Naive thymus-derived CD4-positive, alpha-beta T cell (primary cell): ENCODE measurements around the gene TH. TPM values are rescaled to one million over a fixed set of nuclear protein-coding genes. Genes with fewer than 3 reads are reported as not detected.

Experiments used
- ATAC-seq: fragments of 150-1000 bp; cut with Tn5 transposase; 2 replicates; pipeline ENCODE4 v1.10.0; 2021; ENCODE audit warnings: mild to moderate bottlenecking, moderate library complexity
- CTCF ChIA-PET: fragments of 350-600 bp; sonication (Branson Sonifier 250); formaldehyde crosslinking; loops from one replicate; lab custom pipeline; 2021; ENCODE audit warnings: antibody characterized with exemption; lab: Charles Lee
- POLR2A ChIA-PET: fragments of 350-600 bp; sonication (Branson Sonifier 250); formaldehyde crosslinking; loops from one replicate; lab custom pipeline; 2021; ENCODE audit warnings: antibody characterized with exemption, inconsistent platforms; lab: Charles Lee
- DNase-seq, 9 donors: peaks; one replicate each; pipeline versions ENCODE4 v3.0.0 to v3.0.0-alpha.2; 2020 to 2022; ENCODE audit warnings: mixed read lengths in 1 of 9
- H3K27ac ChIP-seq: one replicate; pipeline ENCODE4 v1.7.0; 2013; ENCODE audit warnings: mild to moderate bottlenecking, low read depth, low read length, moderate library complexity
- H3K27me3 ChIP-seq, 2 donors: one replicate each; pipeline ENCODE4 v1.7.0; 2013; ENCODE audit warnings: low read length in 2 of 2, mild to moderate bottlenecking in 2 of 2, moderate library complexity in 2 of 2; ENCODE audit not compliant: control insufficient read depth in 2 of 2, insufficient read depth in 2 of 2
- H3K36me3 ChIP-seq, 3 experiments: 1 replicate in 2 of 3; 2 replicates in 1 of 3; pipeline ENCODE4 v1.7.0; 2013; ENCODE audit warnings: low read length in 3 of 3, mild to moderate bottlenecking in 3 of 3, moderate library complexity in 1 of 3; ENCODE audit not compliant: insufficient read depth in 3 of 3, control insufficient read depth in 2 of 3
- H3K4me1 ChIP-seq, 2 donors: one replicate each; pipeline ENCODE4 v1.7.0; 2013; ENCODE audit warnings: low read length in 2 of 2, mild to moderate bottlenecking in 2 of 2, moderate library complexity in 1 of 2; ENCODE audit not compliant: control insufficient read depth in 2 of 2, insufficient read depth in 2 of 2
- H3K4me3 ChIP-seq: 2 replicates; pipeline ENCODE4 v1.7.0; 2013; ENCODE audit warnings: mild to moderate bottlenecking, low read length
- H3K9me3 ChIP-seq, 3 experiments: 1 replicate in 2 of 3; 2 replicates in 1 of 3; pipeline ENCODE4 v1.7.0; 2013; ENCODE audit warnings: low read length in 3 of 3; ENCODE audit not compliant: control insufficient read depth in 2 of 3
- H3K27ac Mint-ChIP-seq, 9 donors: one replicate each; pipeline ENCODE4 v1.8.0; 2020 to 2022; ENCODE audit warnings: mixed read lengths in 9 of 9, mild to moderate bottlenecking in 8 of 9, moderate library complexity in 5 of 9, inconsistent platforms in 2 of 9
- H3K27me3 Mint-ChIP-seq, 5 donors: one replicate each; pipeline ENCODE4 v1.8.0; 2021 to 2022; ENCODE audit warnings: mixed read lengths in 5 of 5, mild to moderate bottlenecking in 1 of 5
- H3K36me3 Mint-ChIP-seq, 5 donors: one replicate each; pipeline ENCODE4 v1.8.0; 2020 to 2022; ENCODE audit warnings: mixed read lengths in 5 of 5, mild to moderate bottlenecking in 3 of 5, inconsistent platforms in 1 of 5
- H3K4me1 Mint-ChIP-seq, 7 donors: one replicate each; pipeline ENCODE4 v1.8.0; 2020 to 2022; ENCODE audit warnings: mixed read lengths in 7 of 7, mild to moderate bottlenecking in 3 of 7, inconsistent platforms in 1 of 7
- H3K4me3 Mint-ChIP-seq, 10 donors: one replicate each; pipeline ENCODE4 v1.8.0; 2020 to 2022; ENCODE audit warnings: mild to moderate bottlenecking in 10 of 10, mixed read lengths in 10 of 10, moderate library complexity in 6 of 10, inconsistent platforms in 2 of 10
- H3K9me3 Mint-ChIP-seq, 11 donors: one replicate each; pipeline ENCODE4 v1.8.0; 2020 to 2022; ENCODE audit warnings: mixed read lengths in 11 of 11, mild to moderate bottlenecking in 4 of 11, inconsistent platforms in 1 of 11, moderate library complexity in 1 of 11
- intact Hi-C, 2 donors: fragments of 100-400 bp; cut with micrococcal nuclease; formaldehyde crosslinking; loops; one replicate each; pipeline ENCODE4 v1.15.1; 2023
- polyA plus RNA-seq, 2 donors: library from polyadenylated mRNA; unstranded; fragments of 300-500 nt; fragmentation: Illumina TruSeq; gene quantifications; one replicate each; pipeline ENCODE4 v1.2.3, GENCODE V29; 2021
- total RNA-seq, 6 experiments: library from RNA in 5 of 6; stranded (reverse) in 5 of 6; gene quantifications; 1 replicate in 5 of 6; 2 replicates in 1 of 6; pipeline ENCODE4 v1.2.3 and lab custom pipeline; 2021 to 2026

TH gene
- total RNA-seq, result not detected
- not detected for polyA plus RNA-seq
- not detected for total RNA-seq (lab: John Stamatoyannopoulos, UW)

DNA sequence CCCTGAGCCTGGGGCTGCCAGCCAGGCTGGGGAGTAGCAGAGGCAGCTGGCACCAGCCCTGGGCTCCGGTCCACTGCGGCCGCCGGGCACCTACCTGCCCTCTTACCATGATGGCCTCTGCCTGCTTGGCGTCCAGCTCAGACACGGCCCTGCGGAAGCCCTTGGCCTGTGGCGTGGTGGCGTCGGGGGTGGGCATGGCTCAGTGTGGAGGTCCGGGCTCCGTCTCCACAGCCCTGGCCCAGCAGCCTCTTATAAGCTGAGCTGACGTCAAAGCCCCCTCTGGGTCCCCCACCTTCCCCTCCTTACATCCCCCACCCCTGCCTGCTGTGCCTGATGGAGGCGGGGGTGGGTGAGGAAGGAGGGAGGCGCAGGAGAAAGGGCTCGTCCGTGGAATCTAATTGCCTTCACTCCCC lies at the start of gene TH:
Gene TH (minus strand): TSS at position 225 of the 413 bp plus-strand sequence. CDS start 29 bp downstream, at position 196.
- no peaks in the 10 kb centered on the region for H3K27me3 Mint-ChIP-seq
- Histone ChIP-seq H3K27ac (no peak within 1 kb of the TSS), H3K4me3 (no peak within 1 kb of the TSS), H3K27me3 (no peaks in the 10 kb centered on the region), H3K9me3 (no peaks in the 10 kb centered on the region), H3K36me3 (no peaks in the 10 kb centered on the region), H3K4me1 (no peaks in the 10 kb centered on the region)
- H3K36me3 Mint-ChIP-seq, result no peaks in the 10 kb centered on the region
- peak; percentile 10 for ATAC-seq
- POLR2A ChIA-PET, result no interaction called here
- intact Hi-C loops, result no loop called here
- H3K4me3 Mint-ChIP-seq, result no peak within 1 kb of the TSS
- H3K9me3 Mint-ChIP-seq, result peaks cover 0 to 2% (median 0%) of the 10 kb centered on the region in 11 donors
- no peak for DNase-seq
- CTCF ChIA-PET, result no interaction called here
- no peaks in the 10 kb centered on the region for H3K4me1 Mint-ChIP-seq
- peak within 1 kb of the TSS in 1 of 9 donors; percentile 62 for H3K27ac Mint-ChIP-seq

DNA sequence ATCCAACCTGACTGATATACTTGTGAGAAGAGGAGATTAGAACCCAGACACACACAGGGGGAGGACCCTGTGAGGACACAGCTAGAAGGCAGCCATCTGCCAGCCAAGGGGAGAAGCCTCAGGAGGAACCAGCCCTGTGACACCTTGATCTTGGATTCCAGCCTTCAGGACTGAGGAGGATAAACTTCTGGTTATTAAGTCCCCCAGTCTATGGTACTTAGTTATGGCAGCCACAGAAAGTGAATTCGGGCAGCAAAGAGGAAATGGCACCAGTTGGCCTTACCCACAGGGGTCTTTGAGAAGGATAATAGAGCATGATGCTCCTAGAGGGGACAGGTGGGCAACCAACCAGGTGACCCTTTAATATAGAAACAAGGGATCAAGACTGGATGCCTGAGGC lies 49.4 kb upstream of the TH start:
- Mint-ChIP-seq H3K4me1 (no peaks in the 10 kb centered on the region), H3K4me3 (no peak overlapping the region), H3K36me3 (peaks cover 0 to 13% (median 9%) of the 10 kb centered on the region in 5 donors), H3K9me3 (peaks cover 0 to 38% (median 14%) of the 10 kb centered on the region in 11 donors), H3K27ac (no peak overlapping the region), H3K27me3 (peaks cover 6 to 39% (median 19%) of the 10 kb centered on the region in 5 donors)
- ChIA-PET CTCF (no interaction called here), POLR2A (no interaction called here)
- DNase-seq (no peak), ATAC-seq (no peak)
- no peak overlapping the region for H3K27ac ChIP-seq
- H3K4me1 ChIP-seq, result peaks cover 0 to 22% of the 10 kb centered on the region in 2 donors
- intact Hi-C loops, result no loop called here
- no peak overlapping the region for H3K4me3 ChIP-seq
- no peaks in the 10 kb centered on the region for H3K36me3 ChIP-seq
- no peaks in the 10 kb centered on the region for H3K9me3 ChIP-seq
- peaks cover 0 to 7% of the 10 kb centered on the region in 2 donors for H3K27me3 ChIP-seq

DNA sequence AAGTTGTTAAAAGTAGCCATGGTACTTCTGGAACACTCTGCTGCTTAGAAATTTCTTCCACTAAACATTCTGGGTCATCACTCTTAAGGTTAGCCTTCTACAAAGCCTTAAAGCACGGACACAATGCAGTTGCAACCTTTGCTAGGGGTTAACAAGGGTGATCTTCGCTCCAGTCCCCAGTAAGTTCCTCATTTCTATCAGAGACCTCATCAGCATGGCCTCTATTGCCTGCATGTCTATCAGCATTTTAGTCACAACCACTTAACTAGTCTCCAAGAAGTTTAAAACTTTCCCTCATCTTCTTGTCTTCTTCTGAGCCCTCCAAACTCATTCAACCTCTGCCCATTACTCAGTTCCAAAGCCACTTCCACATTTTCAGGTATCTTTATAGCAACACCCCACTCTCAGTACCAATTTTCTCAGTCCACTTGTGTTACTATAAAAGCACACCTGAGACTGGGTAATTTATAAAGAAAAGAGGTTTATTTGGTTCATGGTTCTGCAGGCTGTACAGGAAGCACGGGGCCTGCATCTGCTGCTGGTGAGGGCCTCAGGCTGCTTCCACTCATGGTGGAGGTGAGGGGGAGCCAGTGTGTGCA lies 48.7 kb upstream of the TH start:
- peaks cover 0 to 33% (median 14%) of the 10 kb centered on the region in 11 donors for H3K9me3 Mint-ChIP-seq
- intact Hi-C loops, result no loop called here

DNA sequence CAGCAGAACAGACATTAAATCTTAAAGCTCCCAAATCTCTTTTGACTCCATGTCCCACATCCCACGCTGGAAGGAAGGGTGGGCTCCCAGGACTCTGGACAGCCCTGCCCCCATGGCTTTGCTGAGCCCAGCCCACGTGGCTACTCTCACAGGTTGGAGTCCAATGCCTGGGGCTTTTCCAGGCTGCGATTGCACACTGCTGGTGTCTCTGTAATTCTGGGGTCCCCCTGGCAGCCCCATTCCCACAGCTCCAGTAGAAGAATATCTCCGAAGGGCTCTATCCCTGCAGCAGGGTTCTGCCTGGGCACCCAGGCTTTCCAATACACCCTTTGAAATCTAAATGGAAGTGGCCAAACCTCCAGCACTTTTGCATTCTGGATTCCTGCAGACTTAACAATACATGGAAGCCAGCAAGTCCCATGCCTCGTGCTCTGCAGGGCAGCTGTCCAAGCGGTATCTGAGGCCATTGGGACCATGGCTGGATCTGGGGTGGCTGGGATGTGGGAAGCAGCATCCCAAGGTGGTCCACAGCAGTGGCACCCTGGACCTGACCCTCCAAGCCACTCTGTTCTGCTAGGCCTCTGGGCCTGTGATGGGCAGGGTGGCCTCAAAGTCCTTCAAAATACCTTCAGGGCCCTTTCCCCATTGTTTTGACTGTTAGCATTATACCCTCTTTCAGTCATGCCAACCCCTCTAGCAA lies 47.9 kb upstream of the TH start:
- Histone ChIP-seq H3K9me3 (no peaks in the 10 kb centered on the region), H3K4me1 (peaks cover 0 to 22% of the 10 kb centered on the region in 2 donors), H3K27me3 (peaks cover 0 to 6% of the 10 kb centered on the region in 2 donors), H3K36me3 (no peaks in the 10 kb centered on the region), H3K4me3 (no peak overlapping the region), H3K27ac (no peak overlapping the region)
- POLR2A ChIA-PET, result no interaction called here
- peaks cover 0 to 28% (median 14%) of the 10 kb centered on the region in 11 donors for H3K9me3 Mint-ChIP-seq
- H3K4me3 Mint-ChIP-seq, result no peak overlapping the region
- peaks cover 6 to 30% (median 14%) of the 10 kb centered on the region in 5 donors for H3K27me3 Mint-ChIP-seq
- ATAC-seq (no peak), DNase-seq (no peak)
- intact Hi-C loops, result no loop called here
- CTCF ChIA-PET, result no interaction called here
- H3K4me1 Mint-ChIP-seq, result peaks cover 0 to 4% (median 0%) of the 10 kb centered on the region in 7 donors
- H3K36me3 Mint-ChIP-seq, result peaks cover 0 to 11% (median 8%) of the 10 kb centered on the region in 5 donors
- no peak overlapping the region for H3K27ac Mint-ChIP-seq

More for the DNA sequence above, 48.7 kb upstream of the TH start:
- no peak for ATAC-seq
- Histone ChIP-seq H3K4me3 (no peak overlapping the region), H3K36me3 (no peaks in the 10 kb centered on the region), H3K4me1 (peaks cover 0 to 22% of the 10 kb centered on the region in 2 donors), H3K27me3 (peaks cover 0 to 7% of the 10 kb centered on the region in 2 donors), H3K27ac (no peak overlapping the region), H3K9me3 (no peaks in the 10 kb centered on the region)
- DNase-seq, result no peak
- no peak overlapping the region for H3K27ac Mint-ChIP-seq
- ChIA-PET POLR2A (no interaction called here), CTCF (no interaction called here)
- no peaks in the 10 kb centered on the region for H3K4me1 Mint-ChIP-seq
- H3K4me3 Mint-ChIP-seq, result no peak overlapping the region
- H3K36me3 Mint-ChIP-seq, result peaks cover 0 to 11% (median 9%) of the 10 kb centered on the region in 5 donors
- H3K27me3 Mint-ChIP-seq, result peaks cover 6 to 35% (median 18%) of the 10 kb centered on the region in 5 donors

DNA sequence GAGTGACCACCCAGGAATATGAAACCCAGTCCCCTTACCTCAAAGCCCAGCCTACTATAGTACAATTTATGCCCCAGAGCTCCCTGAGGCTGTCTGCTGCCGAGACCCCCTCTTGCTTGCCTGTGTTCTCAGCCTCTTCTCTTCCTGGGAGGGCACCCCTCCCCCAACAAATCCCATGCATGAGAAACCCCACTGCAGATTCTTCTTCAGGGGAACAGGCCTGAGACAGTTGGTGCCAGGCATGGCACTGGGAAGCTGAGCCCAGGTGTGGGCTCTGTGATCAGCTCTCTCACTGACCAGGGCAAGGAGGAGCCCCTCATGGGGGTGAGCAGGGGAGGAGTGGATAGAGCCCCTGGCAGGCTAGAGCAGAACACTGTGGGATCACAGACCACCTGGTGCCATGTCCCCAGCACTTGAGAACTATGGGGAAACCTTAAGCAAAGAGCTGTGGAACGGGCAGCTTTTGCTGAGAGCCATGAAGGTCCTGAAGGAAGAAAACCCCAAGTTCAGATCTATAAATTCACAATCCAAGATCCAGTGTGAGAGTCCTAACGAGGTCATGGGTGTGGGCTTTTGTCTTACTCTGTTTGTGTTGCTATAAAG lies 46.5 kb upstream of the TH start:
- ATAC-seq (no peak), DNase-seq (no peak)
- peaks cover 0 to 4% of the 10 kb centered on the region in 2 donors for H3K27me3 ChIP-seq
- Mint-ChIP-seq H3K4me3 (no peak overlapping the region), H3K4me1 (peaks cover 3 to 17% (median 12%) of the 10 kb centered on the region in 7 donors), H3K9me3 (peaks cover 0 to 15% (median 7%) of the 10 kb centered on the region in 11 donors), H3K36me3 (peaks cover 0 to 3% (median 0%) of the 10 kb centered on the region in 5 donors), H3K27me3 (peaks cover 0 to 18% (median 9%) of the 10 kb centered on the region in 5 donors), H3K27ac (no peak overlapping the region)
- no peak overlapping the region for H3K4me3 ChIP-seq
- H3K36me3 ChIP-seq, result no peaks in the 10 kb centered on the region
- H3K4me1 ChIP-seq, result peaks cover 0 to 28% of the 10 kb centered on the region in 2 donors
- H3K27ac ChIP-seq, result no peak overlapping the region
- no peaks in the 10 kb centered on the region for H3K9me3 ChIP-seq
- intact Hi-C loops, result no loop called here
- ChIA-PET CTCF (no interaction called here), POLR2A (no interaction called here)

DNA sequence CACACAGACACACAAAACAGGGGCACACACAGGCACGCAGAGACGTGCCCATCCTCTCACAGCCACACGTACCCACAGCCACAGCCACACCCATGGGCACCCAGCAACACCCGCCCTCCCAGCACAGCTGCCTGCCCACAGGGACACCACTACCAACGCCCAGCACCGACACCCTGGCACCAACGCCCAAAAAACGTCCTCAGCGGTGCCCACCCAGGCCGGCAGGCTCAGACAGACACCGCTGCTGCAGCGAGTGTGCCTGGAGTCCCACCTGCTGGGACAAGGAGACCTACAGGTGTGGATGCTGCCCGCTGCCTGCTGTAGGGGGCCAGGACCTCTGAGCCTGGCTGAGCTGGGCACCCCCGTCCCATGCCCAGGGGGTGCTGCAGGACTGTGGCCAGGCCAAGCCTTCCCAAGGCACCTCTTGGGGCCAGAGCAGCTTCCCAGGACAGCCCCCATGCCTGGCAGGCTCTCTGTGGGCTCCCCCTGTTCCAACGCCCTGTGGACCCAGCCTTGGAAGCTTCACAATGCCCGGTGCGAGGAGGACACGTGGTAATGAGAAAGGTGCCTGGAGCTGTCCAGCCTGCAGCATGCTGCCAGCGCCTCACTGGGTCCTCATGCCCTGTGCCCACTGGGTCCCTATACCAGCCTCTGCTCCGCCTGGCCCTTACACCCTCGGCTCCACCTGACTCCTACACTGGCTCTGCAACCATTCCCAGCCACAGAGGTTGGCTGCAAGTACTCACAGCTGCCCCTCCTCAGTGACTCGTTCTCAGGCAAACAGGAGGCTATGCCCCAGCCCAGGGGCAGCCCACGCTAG lies 45.8 kb upstream of the TH start:
- Histone ChIP-seq H3K4me1 (peaks cover 0 to 28% of the 10 kb centered on the region in 2 donors), H3K27me3 (no peaks in the 10 kb centered on the region), H3K9me3 (no peaks in the 10 kb centered on the region), H3K36me3 (no peaks in the 10 kb centered on the region), H3K27ac (no peak overlapping the region), H3K4me3 (no peak overlapping the region)
- ATAC-seq, result peak; percentile 59
- H3K36me3 Mint-ChIP-seq, result no peaks in the 10 kb centered on the region
- peaks cover 0 to 12% (median 7%) of the 10 kb centered on the region in 5 donors for H3K27me3 Mint-ChIP-seq
- CTCF ChIA-PET, result no interaction called here
- no peak for DNase-seq
- POLR2A ChIA-PET, result no interaction called here
- H3K27ac Mint-ChIP-seq, result no peak overlapping the region
- intact Hi-C loops, result no loop called here
- peaks cover 0 to 8% (median 4%) of the 10 kb centered on the region in 11 donors for H3K9me3 Mint-ChIP-seq
- no peak overlapping the region for H3K4me3 Mint-ChIP-seq
- H3K4me1 Mint-ChIP-seq, result peaks cover 3 to 17% (median 12%) of the 10 kb centered on the region in 7 donors
